H1 (cell line): ENCODE measurements around the gene BTN2A1. TPM values are rescaled to one million over a fixed set of nuclear protein-coding genes. Genes with fewer than 3 reads are reported as not detected.

ENCODE experiments used
- CTCF ChIA-PET: fragments of 300-600 bp; sonication (Branson Sonifier 250); formaldehyde crosslinking; loops from one replicate; lab custom pipeline; 2021; ENCODE audit not compliant: partially characterized antibody; lab: Charles Lee
- POLR2A ChIA-PET: fragments of 300-600 bp; sonication (Branson Sonifier 250); formaldehyde crosslinking; loops from one replicate; lab custom pipeline; 2021; ENCODE audit warnings: inconsistent platforms; ENCODE audit not compliant: partially characterized antibody; lab: Charles Lee
- DNase-seq, 2 experiments: peaks; one replicate each; pipeline versions ENCODE4 v3.0.0 to v3.0.0-alpha.2; 2010 to 2022; ENCODE audit warnings: low spot score in 2 of 2, low read depth in 1 of 2, mixed read lengths in 1 of 2
- FAIRE-seq: peaks from 2 replicates; lab custom pipeline; 2011; peaks lifted over from hg19 to GRCh38; lab: Jason Lieb, UNC
- H2AFZ ChIP-seq: 2 replicates; pipeline ENCODE4 v1.8.1; 2012; ENCODE audit warnings: low read length, inconsistent platforms
- H2AK5ac ChIP-seq: 2 replicates; pipeline ENCODE4 v1.6.1; 2013; ENCODE audit warnings: low read depth, low read length
- H2BK120ac ChIP-seq: replicated peaks from 2 replicates; pipeline ENCODE3; 2013; ENCODE audit warnings: low read depth, low read length, inconsistent platforms
- H2BK12ac ChIP-seq: 2 replicates; pipeline ENCODE4 v1.6.1; 2013; ENCODE audit warnings: low read depth, low read length
- H2BK15ac ChIP-seq: 2 replicates; pipeline ENCODE4 v1.6.1; 2013; ENCODE audit warnings: low read length
- H2BK20ac ChIP-seq: 2 replicates; pipeline ENCODE4 v1.6.1; 2013; ENCODE audit warnings: low read length
- H2BK5ac ChIP-seq: 2 replicates; pipeline ENCODE4 v1.6.1; 2013; ENCODE audit warnings: low read depth, low read length
- H3K14ac ChIP-seq: 2 replicates; pipeline ENCODE4 v1.6.1; 2013; ENCODE audit warnings: inconsistent platforms; ENCODE audit not compliant: insufficient read length
- H3K18ac ChIP-seq: 2 replicates; pipeline ENCODE4 v1.6.1; 2013; ENCODE audit warnings: low read length; ENCODE audit errors: extremely low read depth
- H3K23ac ChIP-seq: 2 replicates; pipeline ENCODE4 v1.6.1; 2013; ENCODE audit warnings: inconsistent platforms; ENCODE audit not compliant: insufficient read length
- H3K23me2 ChIP-seq: 2 replicates; pipeline ENCODE4 v1.6.1; 2013; ENCODE audit warnings: low read depth, low read length
- H3K27ac ChIP-seq: 2 replicates; pipeline ENCODE4 v1.6.1; 2011; ENCODE audit warnings: low read depth, low read length, inconsistent platforms
- H3K27me3 ChIP-seq, 4 experiments: replicated peaks in 1 of 4; 1 replicate in 1 of 4; 2 replicates in 3 of 4; pipeline versions ENCODE4 v1.6.1 to v1.8.1; 2011 to 2013; ENCODE audit warnings: low read length in 3 of 4, mild to moderate bottlenecking in 3 of 4, inconsistent platforms in 2 of 4, mixed read lengths in 2 of 4, moderate library complexity in 1 of 4; ENCODE audit not compliant: control insufficient read depth in 3 of 4, insufficient read depth in 3 of 4; ENCODE audit errors: extremely low read depth in 1 of 4
- H3K36me3 ChIP-seq, 4 experiments: 2 replicates each; pipeline versions ENCODE4 v1.6.1 to v1.8.1; 2011 to 2013; ENCODE audit warnings: mild to moderate bottlenecking in 4 of 4, low read length in 3 of 4, moderate library complexity in 2 of 4, control low read depth in 1 of 4, inconsistent platforms in 1 of 4; ENCODE audit not compliant: insufficient read depth in 4 of 4, control insufficient read depth in 2 of 4
- H3K4ac ChIP-seq: replicated peaks from 2 replicates; pipeline ENCODE3; 2013; ENCODE audit warnings: low read length, low read depth, mixed read lengths, inconsistent platforms; ENCODE audit not compliant: insufficient read length
- H3K4me1 ChIP-seq, 4 experiments: replicated peaks in 1 of 4; 1 replicate in 1 of 4; 2 replicates in 3 of 4; pipeline versions ENCODE4 v1.6.1 to v1.8.1; 2011 to 2013; ENCODE audit warnings: low read length in 3 of 4, inconsistent platforms in 2 of 4, mixed read lengths in 1 of 4; ENCODE audit not compliant: insufficient read depth in 4 of 4, control insufficient read depth in 3 of 4
- H3K4me2 ChIP-seq, 2 experiments: 2 replicates each; pipeline versions ENCODE4 v1.6.1 to v1.8.1; 2011 to 2013; ENCODE audit warnings: low read depth in 2 of 2, low read length in 2 of 2, control low read depth in 1 of 2, inconsistent platforms in 1 of 2, mild to moderate bottlenecking in 1 of 2; ENCODE audit not compliant: insufficient read depth in 1 of 2
- H3K4me3 ChIP-seq, 4 experiments: fragments of 200-600, 300-600 bp in 1 of 4; sonication (generic), shearing (Covaris generic), sonication (Bioruptor Twin) in 1 of 4; 2 replicates each; pipeline versions ENCODE4 v1.5.1 to v1.8.1; 2011 to 2016; ENCODE audit warnings: low read length in 4 of 4, low read depth in 3 of 4, control low read depth in 2 of 4, inconsistent platforms in 2 of 4, mild to moderate bottlenecking in 2 of 4, mixed read lengths in 1 of 4, moderate library complexity in 1 of 4; ENCODE audit not compliant: insufficient read depth in 2 of 4; ENCODE audit errors: extremely low read depth in 1 of 4
- H3K56ac ChIP-seq: replicated peaks from 2 replicates; pipeline ENCODE3; 2013; ENCODE audit warnings: low read depth, mild to moderate bottlenecking, mixed read lengths, low read length, inconsistent platforms; ENCODE audit not compliant: insufficient read length
- H3K79me1 ChIP-seq: 2 replicates; pipeline ENCODE4 v1.6.1; 2013; ENCODE audit warnings: low read depth, low read length, control low read depth
- H3K79me2 ChIP-seq, 2 experiments: 2 replicates each; pipeline versions ENCODE4 v1.6.1 to v1.8.1; 2012 to 2013; ENCODE audit warnings: low read length in 2 of 2, mild to moderate bottlenecking in 2 of 2, inconsistent platforms in 1 of 2; ENCODE audit not compliant: insufficient read depth in 2 of 2, control insufficient read depth in 1 of 2
- H3K9ac ChIP-seq, 4 experiments: replicated peaks in 1 of 4; 1 replicate in 1 of 4; 2 replicates in 3 of 4; pipeline versions ENCODE4 v1.6.1 to v1.8.1; 2011 to 2013; ENCODE audit warnings: low read depth in 3 of 4, low read length in 3 of 4, control low read depth in 2 of 4, mild to moderate bottlenecking in 2 of 4, moderate library complexity in 2 of 4, inconsistent platforms in 1 of 4; ENCODE audit errors: extremely low read depth in 1 of 4
- H3K9me3 ChIP-seq, 2 experiments: 2 replicates each; pipeline versions ENCODE4 v1.6.1 to v1.8.1; 2012 to 2013; ENCODE audit warnings: mild to moderate bottlenecking in 2 of 2, moderate library complexity in 2 of 2, control low read depth in 1 of 2, inconsistent platforms in 1 of 2, low read depth in 1 of 2, low read length in 1 of 2, mixed read lengths in 1 of 2; ENCODE audit not compliant: insufficient read depth in 2 of 2
- H4K20me1 ChIP-seq, 2 experiments: replicated peaks in 1 of 2; 2 replicates each; pipeline versions ENCODE3 to v1.8.1; 2011 to 2013; ENCODE audit warnings: inconsistent platforms in 2 of 2, low read length in 2 of 2, mild to moderate bottlenecking in 1 of 2; ENCODE audit not compliant: insufficient read depth in 2 of 2, control insufficient read depth in 1 of 2
- H4K5ac ChIP-seq: 2 replicates; pipeline ENCODE4 v1.6.1; 2013; ENCODE audit warnings: low read length, low read depth, mixed read lengths, inconsistent platforms; ENCODE audit not compliant: insufficient read length
- H4K8ac ChIP-seq: 2 replicates; pipeline ENCODE4 v1.8.0; 2013; ENCODE audit warnings: mild to moderate bottlenecking, moderate library complexity, low read length, inconsistent platforms; ENCODE audit not compliant: insufficient read depth; ENCODE audit errors: extremely low read depth
- H4K91ac ChIP-seq: replicated peaks from 2 replicates; pipeline ENCODE3; 2013; ENCODE audit warnings: low read length, mixed read lengths, inconsistent platforms; ENCODE audit not compliant: insufficient read length
- FOSL1 ChIP-seq: IDR thresholded peaks from 2 replicates; pipeline ENCODE4 v1.6.1; 2011; ENCODE audit warnings: mild to moderate bottlenecking, low read depth, low read length, moderate library complexity; ENCODE audit not compliant: insufficient read depth
- GTF2F1 ChIP-seq: IDR thresholded peaks from 2 replicates; pipeline ENCODE4 v1.6.1; 2012; ENCODE audit warnings: low read depth, low read length, improper control_type of control experiment, borderline replicate concordance
- HDAC6 ChIP-seq: IDR thresholded peaks from one replicate; pipeline ENCODE4 v1.7.1; 2012; ENCODE audit warnings: low read depth, mild to moderate bottlenecking, inconsistent platforms, low read length, moderate library complexity
- MAFK ChIP-seq: IDR thresholded peaks from 2 replicates; pipeline ENCODE4 v1.6.1; 2012; ENCODE audit warnings: low read depth, mild to moderate bottlenecking, improper control_type of control experiment, low read length
- PHF8 ChIP-seq: fragments of 200-600 bp; sonication (generic); conservative IDR thresholded peaks from 2 replicates; pipeline ENCODE4 v1.7.1; 2012; ENCODE audit warnings: low read depth, mild to moderate bottlenecking, inconsistent platforms, low read length, moderate library complexity
- RAD21 ChIP-seq, 2 experiments: IDR thresholded peaks in 1 of 2; conservative IDR thresholded peaks in 1 of 2; 2 replicates each; pipeline ENCODE4 v1.6.1; 2011; ENCODE audit warnings: low read depth in 2 of 2, low read length in 2 of 2, improper control_type of control experiment in 1 of 2, inconsistent platforms in 1 of 2, mild to moderate bottlenecking in 1 of 2, moderate library complexity in 1 of 2
- RNF2 ChIP-seq: fragments of 200-900, 300-1000 bp; sonication (generic); IDR thresholded peaks from 2 replicates; pipeline ENCODE4 v1.7.1; 2016; ENCODE audit warnings: borderline replicate concordance, low read depth, mild to moderate bottlenecking, antibody characterized with exemption, low read length; ENCODE audit not compliant: poor library complexity, severe bottlenecking; ENCODE audit errors: missing control alignments
- SAP30 ChIP-seq: fragments of 300-600 bp; sonication (generic); IDR thresholded peaks from 2 replicates; pipeline ENCODE4 v1.7.1; 2012; ENCODE audit warnings: low read length, moderate library complexity, mild to moderate bottlenecking, inconsistent platforms; ENCODE audit not compliant: insufficient read depth, insufficient replicate concordance
- WGBS, 2 experiments: shearing (Covaris generic) in 1 of 2; methylation state at CpG; one replicate each; pipeline versions ENCODE4 v1.1.6 to v1.1.7; 2013 to 2015; ENCODE audit warnings: low lambda C conversion rate in 2 of 2, mixed read lengths in 2 of 2, inconsistent platforms in 1 of 2, low coverage in 1 of 2, missing lambda C conversion rate in 1 of 2; ENCODE audit not compliant: insufficient replicate concordance in 2 of 2, insufficient coverage in 1 of 2, insufficient read length in 1 of 2; ENCODE audit errors: extremely low coverage in 1 of 2, missing lambda C conversion rate in 1 of 2; 5-methylcytosine and 5-hydroxymethylcytosine counted together
- polyA plus RNA-seq, 7 experiments: library from polyadenylated mRNA; depleted of rRNA in 3 of 7; stranded (reverse) in 5 of 7; unstranded in 2 of 7; fragments of >200 nt in 5 of 7; fragments of 200-250 nt in 2 of 7; gene quantifications; 1 replicate in 5 of 7; 2 replicates in 1 of 7; 4 replicates in 1 of 7; pipeline versions ENCODE4 v1.2.1 to v1.2.3, GENCODE V29; 2011 to 2013; ENCODE audit warnings: missing spikeins in 2 of 7, mixed read lengths in 2 of 7
- total RNA-seq: library from RNA; stranded (reverse); fragmentation: NEBNext Ultra II Directional; extraction: Animal tissue kit (Norgen Biotek cat#: 25700); gene quantifications from 2 replicates; pipeline ENCODE4 v1.2.1, GENCODE V29; 2021

Gene BTN2A1
- total and polyA plus RNA-seq, 2 of the 8 experiments (the other 6 are each of a cell fraction or from before 2014, with no cell fraction given), result 8.7 to 11.0 TPM

- H3K27me3 ChIP-seq, result no peaks in the 10 kb centered on the region
- no peak overlapping the region for H3K56ac ChIP-seq
- no peak overlapping the region for H3K4ac ChIP-seq
- 86% methylated on average over 3 of the region's 3 CpGs; no CpG with 5 or more reads in 1 of the 2 experiments for WGBS, 2 experiments
- no peak for TF ChIP-seq RNF2
- no peak for TF ChIP-seq RAD21 (IDR thresholded peaks at IDR 0.05 in 1 of 2, conservative IDR thresholded peaks at IDR 0.05 in 1 of 2; ENCODE audit: low read depth in 2 of 2, low read length in 2 of 2)
- TF ChIP-seq PHF8, result no peak
- no peak for TF ChIP-seq SAP30
- TF ChIP-seq HDAC6, result no peak
- TF ChIP-seq MAFK, result no peak
- TF ChIP-seq GTF2F1, result no peak
- no peak for TF ChIP-seq FOSL1
- H4K91ac ChIP-seq, result no peak overlapping the region
- no peak overlapping the region for H3K14ac ChIP-seq
- H4K5ac ChIP-seq, result no peak overlapping the region
- H3K79me1 ChIP-seq, result no peaks in the 10 kb centered on the region
- no peak overlapping the region for H2AFZ ChIP-seq
- H3K79me2 ChIP-seq, result no peaks in the 10 kb centered on the region
- no peak overlapping the region for H3K23ac ChIP-seq
- no peak overlapping the region for H3K27ac ChIP-seq
- POLR2A ChIA-PET, result no interaction called here
- peaks cover 0 to 5% (median 2%) of the 10 kb centered on the region in 4 experiments; a peak in 3 of 7 replicates for H3K4me1 ChIP-seq
- no peak overlapping the region for H2BK120ac ChIP-seq
- H3K4me2 ChIP-seq, result no peak overlapping the region
- H2BK20ac ChIP-seq, result no peak overlapping the region
- no peak overlapping the region for H2BK12ac ChIP-seq
- no peaks in the 10 kb centered on the region for H3K36me3 ChIP-seq
- CTCF ChIA-PET, result interaction anchor here (0.7 to 0.9 kb wide), 2 partner anchors 39 to 73 kb away, joined by 3 read pairs; no protein-coding TSS in a partner anchor
- no peak overlapping the region for H2AK5ac ChIP-seq
- no peak overlapping the region for H4K8ac ChIP-seq
- H4K20me1 ChIP-seq, result no peaks in the 10 kb centered on the region
- no peak overlapping the region for H2BK15ac ChIP-seq
- DNase-seq, result no peak
- H3K23me2 ChIP-seq, result no peaks in the 10 kb centered on the region
- peaks cover 9 to 11% of the 10 kb centered on the region in 2 experiments; a peak in 3 of 4 replicates for H3K9me3 ChIP-seq
- H2BK5ac ChIP-seq, result no peak overlapping the region
- no peak overlapping the region for H3K9ac ChIP-seq
- no peak overlapping the region for H3K18ac ChIP-seq
- no peak for FAIRE-seq
- H3K4me3 ChIP-seq, result no peak overlapping the region
These were observed 43.5 kb upstream of the BTN2A1 start for GRCh38 chr6:26414281-26414680.
